ENCODE data around the gene RAX2.

GRCh38 chr19:3778104-3778867, 6.3 kb upstream of the RAX2 start:
- TF ChIP-seq CTCF (conservative IDR thresholded peaks at IDR 0.05 in 1 of 2, IDR thresholded peaks at IDR 0.05 in 1 of 2; ENCODE audit: low read depth in 1 of 2, low read length in 2 of 2) (no peak), EZH2 (IDR thresholded peaks at IDR 0.05; ENCODE audit: low read length, missing control alignments) (no peak)

Data from fibroblast of lung (primary cell).